Middle frontal gyrus (tissue), 1 donor: Measurements from ENCODE around the gene PTGFRN.

Experiments used
- DNase-seq: peaks from one replicate; pipeline ENCODE4 v3.0.0-alpha.2; 2015; ENCODE audit warnings: low spot score; ENCODE audit errors: extremely low spot score

PTGFRN gene

DNA sequence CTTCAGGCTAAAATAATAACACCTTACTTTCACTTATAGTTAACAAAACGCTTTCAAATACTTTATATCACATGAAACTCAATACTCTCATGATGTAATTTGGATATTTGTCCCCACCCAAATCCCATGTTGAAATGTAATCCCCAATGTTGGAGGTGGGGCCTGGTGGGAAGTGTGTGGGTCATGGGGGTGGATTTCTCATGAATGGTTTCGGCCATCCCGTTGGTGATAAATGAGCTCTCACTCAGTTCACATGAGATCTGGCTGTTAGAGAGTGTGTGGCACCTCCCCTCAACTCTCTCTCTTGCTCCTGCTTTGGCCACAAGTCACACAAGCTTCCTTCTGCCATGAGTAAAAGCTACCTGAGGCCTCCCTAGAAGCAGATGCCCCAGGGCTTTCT is 22.5 kb upstream of the PTGFRN start:
- no peak for DNase-seq

- DNase-seq: no peak
Observed at GRCh38 chr1:116889380-116889779, 20.3 kb upstream of the PTGFRN start.

- DNase-seq: no peak
Observed at GRCh38 chr1:116891396-116892079, 18.2 kb upstream of the PTGFRN start.

GRCh38 chr1:116895073-116895472 is 14.6 kb upstream of the PTGFRN start:
- DNase-seq: no peak

DNA sequence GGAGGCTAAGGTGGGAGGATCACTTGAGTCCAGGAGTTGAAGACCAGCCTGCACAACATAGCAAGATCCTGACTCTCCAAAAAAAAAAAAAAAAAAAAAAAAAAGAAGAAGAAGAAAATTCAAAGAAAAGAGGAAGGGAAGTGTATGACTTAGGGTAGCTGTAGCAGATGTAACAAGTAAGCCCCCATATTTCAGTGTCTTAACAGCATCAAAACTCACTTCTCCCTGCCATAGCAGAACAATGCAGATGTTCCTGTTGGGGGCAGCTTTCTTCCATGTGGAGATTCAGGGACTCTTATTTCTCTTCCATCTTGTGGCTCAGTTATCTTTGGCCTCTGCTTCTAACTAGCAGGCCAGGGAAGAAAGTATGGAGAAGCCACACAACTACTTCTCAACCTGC is 10.2 kb upstream of the PTGFRN start:
- DNase-seq: no peak

- DNase-seq: no peak
Observed at GRCh38 chr1:116900471-116901365, 9.0 kb upstream of the PTGFRN start.

- DNase-seq: no peak
Observed at GRCh38 chr1:116902027-116902426, 7.7 kb upstream of the PTGFRN start.

- no peak for DNase-seq
Observed at GRCh38 chr1:116902723-116903383, 6.9 kb upstream of the PTGFRN start.

- DNase-seq: no peak
Observed at GRCh38 chr1:116904791-116905320, 4.9 kb upstream of the PTGFRN start.

DNA sequence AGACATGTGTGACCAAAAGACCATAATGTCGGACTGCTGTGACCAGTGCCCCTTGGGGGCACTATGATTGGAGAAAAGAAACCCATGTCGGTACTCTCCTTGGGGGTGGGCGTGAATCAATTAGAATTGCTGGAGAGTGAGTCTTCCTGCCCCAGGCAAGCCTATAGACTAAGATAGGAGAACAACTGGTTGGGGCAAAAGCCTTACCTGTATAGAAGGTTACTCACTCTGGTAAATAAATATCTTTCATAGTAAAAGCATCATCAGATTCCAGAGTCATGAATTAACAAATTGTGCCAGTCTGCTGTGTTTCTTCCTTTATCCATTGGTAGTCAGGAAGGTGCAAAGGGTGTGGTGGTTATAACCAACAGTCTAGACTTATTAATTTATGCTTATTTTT is 2.9 kb upstream of the PTGFRN start:
- no peak for DNase-seq

- no peak for DNase-seq
Observed at GRCh38 chr1:116907351-116907750, 2.4 kb upstream of the PTGFRN start.

DNA sequence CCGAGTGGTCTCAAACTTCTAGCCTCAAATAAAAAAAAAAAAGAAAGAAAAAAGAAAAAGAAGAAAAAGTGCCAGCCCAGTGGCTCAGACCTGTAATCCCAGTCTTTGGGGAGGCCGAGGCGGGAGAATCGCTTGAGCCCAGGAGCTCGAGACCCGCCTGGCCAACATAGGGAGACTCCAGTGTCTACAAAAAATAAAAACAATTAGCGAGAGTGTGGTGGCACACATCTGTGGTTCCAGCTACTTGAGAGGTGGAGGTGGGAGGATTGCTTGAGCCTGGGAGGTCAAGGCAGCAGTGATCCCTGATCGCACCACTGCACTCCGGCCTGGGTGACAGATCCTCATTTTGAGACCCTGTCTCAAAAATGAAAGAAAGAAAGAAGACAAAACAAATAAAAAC is 1.4 kb upstream of the PTGFRN start:
- DNase-seq: no peak

GRCh38 chr1:116908820-116909511 is 750 bp upstream of the PTGFRN start:
- no peak for DNase-seq

DNA sequence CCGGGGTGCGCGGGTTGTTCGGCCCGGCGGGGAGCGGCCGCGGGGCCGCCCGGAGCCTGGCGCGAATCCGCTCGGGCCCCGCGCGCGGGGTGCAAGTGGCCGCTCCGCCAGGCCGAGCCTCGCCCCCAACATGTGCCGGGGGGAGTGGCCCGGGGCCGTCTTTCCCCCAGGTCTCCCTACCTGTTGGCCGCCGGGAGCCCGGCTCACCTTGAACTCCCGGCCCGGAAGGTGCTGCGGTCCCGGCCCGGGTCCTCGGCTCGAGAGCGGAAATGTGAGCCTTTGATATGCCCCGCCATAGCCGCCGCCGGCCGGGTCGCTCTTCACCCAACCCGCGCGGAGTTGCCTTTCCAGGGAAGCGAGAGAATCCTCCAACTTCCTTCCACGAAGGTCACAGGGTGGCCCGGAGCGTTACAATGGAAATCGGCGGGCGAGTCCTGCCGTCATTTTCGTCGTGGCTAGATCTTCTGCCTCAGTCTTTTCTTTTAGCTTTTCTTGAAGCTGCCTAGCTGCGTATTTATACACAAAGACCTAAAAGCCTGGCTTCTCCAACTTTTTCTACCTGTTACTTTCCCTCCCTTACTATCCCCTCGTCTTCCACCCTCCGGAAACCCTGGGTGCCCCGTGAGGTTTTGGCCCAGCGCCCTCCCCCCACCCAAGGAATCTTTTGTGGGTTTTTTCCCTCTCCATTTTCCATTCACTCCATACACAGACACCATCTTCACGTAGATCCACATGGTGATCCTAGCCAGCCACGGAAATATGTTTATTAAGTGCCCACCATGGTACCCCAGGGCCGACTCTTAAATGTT is 867 bp downstream of the PTGFRN start:
- no peak for DNase-seq

DNA sequence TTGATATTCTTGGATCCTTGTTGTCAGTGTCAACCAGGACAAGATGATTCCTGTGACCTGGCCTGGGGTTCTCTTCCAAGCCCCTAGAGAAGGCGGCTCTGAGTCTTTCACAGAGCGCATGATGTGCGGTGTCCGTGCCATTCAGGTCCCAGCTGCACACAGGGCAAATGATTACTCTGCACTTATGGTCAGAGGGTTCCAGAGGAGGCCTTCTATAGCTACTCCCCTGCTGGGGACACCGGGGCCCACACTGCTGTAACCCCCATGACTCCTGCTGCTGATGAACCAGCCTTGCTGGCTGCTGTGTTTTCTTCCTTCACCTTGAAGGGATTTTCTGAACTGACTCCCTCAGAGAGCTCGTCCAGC is 1.5 kb downstream of the PTGFRN start:
- no peak for DNase-seq

DNA sequence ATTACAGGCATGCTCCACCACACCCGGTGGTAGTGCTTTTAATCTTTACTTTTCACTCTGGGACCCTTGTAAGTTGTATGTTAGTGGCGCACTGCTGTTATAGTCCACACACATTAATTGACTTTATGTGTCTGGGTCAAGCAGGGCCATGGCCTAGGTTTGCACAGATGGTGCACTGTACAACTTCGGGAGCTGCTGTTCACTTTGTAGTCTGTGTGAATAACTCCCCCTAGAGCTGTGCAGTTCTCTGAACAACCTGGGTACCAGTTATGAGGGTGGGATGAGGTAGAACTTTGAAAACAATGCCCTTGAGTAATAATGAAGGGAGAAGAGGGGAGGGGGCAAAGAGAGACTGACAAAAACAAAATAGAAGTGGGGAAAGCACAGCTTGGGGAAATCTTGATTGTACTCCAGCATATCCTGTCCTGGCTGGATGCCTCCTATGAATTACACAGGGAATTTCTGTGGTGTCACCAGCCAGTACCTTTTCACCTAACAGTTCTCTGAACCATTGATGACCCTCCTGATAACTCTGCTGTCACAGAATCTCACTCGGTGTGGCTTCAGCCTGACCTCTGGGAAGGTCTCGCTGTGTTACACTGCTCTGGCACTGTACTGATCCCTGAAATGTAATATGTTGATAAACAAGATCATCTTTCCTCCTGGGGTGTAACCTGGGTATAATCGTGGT is 2.2 kb downstream of the PTGFRN start:
- DNase-seq: no peak

- DNase-seq: no peak
Observed at GRCh38 chr1:116912846-116913245, 3.1 kb downstream of the PTGFRN start.

- DNase-seq: no peak
Observed at GRCh38 chr1:116913941-116914340, 4.2 kb downstream of the PTGFRN start.

- DNase-seq: no peak
Observed at GRCh38 chr1:116914667-116915066, 5.0 kb downstream of the PTGFRN start.

DNA sequence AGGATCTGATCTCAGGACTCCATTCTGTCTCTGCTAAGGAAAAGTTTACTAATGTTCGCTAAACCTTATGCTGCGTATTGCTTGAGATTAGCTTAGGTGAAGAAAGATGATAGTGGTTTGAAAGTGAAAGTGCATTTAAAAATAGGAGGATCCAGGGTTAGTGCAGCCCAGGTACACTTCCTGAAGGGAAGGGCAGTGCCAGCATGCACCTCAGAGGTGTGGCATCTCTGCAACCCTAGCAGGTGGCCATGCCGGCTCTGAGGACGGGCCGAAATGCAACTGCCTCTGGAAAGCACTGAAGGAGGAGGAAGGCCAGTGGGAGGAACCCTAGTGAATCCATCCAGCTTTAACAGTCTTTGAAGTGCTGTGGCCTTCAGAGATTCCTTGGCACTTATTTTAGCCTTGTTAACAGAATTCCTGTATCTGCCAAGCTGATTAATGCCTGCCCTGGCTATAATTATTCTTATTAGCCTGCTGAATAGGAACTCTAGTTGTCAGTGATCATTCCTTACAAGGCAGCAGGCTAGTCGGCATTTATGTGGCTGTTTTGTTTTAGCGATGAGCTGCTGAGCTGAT is 5.5 kb downstream of the PTGFRN start:
- DNase-seq: no peak
